K562 (cell line): ENCODE results near the gene ZBTB20. TPM values are rescaled to one million over a fixed set of nuclear protein-coding genes. Genes with fewer than 3 reads are reported as not detected.

Source experiments
- ATAC-seq: fragments of 200-7000 bp; cut with Tn5 transposase; 3 replicates; pipeline ENCODE4 v1.9.1; 2020; ENCODE audit warnings: moderate library complexity
- BruUV-seq: library from RNA; stranded (reverse); fragments of 400-500 nt; replicated peaks from 2 replicates; lab custom pipeline; 2021; lab: Mats Ljungman, UMichigan
- CTCF ChIA-PET: fragments of 300-600 bp; formaldehyde crosslinking; extraction: SDS; loops from one replicate; lab custom pipeline; 2021; ENCODE audit warnings: low intra/inter-chr PET ratio; lab: Yijun Ruan, JAX
- POLR2A ChIA-PET: fragments of 300-600, 350-650 bp; sonication (Branson Sonifier 250); formaldehyde crosslinking; extraction: SDS; loops from one replicate; lab custom pipeline; 2021; ENCODE audit warnings: antibody characterized with exemption, inconsistent platforms; lab: Yijun Ruan, JAX
- DNase-seq, 4 experiments: peaks; one replicate each; pipeline versions ENCODE4 v3.0.0 to v3.0.0-alpha.2; 2011 to 2018; ENCODE audit warnings: low spot score in 3 of 4, mixed read lengths in 3 of 4; ENCODE audit errors: extremely low read depth in 1 of 4
- FAIRE-seq: peaks from 2 replicates; lab custom pipeline; 2011; peaks lifted over from hg19 to GRCh38; lab: Jason Lieb, UNC
- H2AFZ ChIP-seq: 2 replicates; pipeline ENCODE4 v1.6.0; 2011; ENCODE audit warnings: low read depth, low read length, control low read depth, inconsistent platforms
- H3K27ac ChIP-seq: fragments of 200-600 bp; 3 replicates; pipeline ENCODE4 v1.8.0; 2011; ENCODE audit warnings: low read depth, mild to moderate bottlenecking, control low read depth, inconsistent platforms, low read length, moderate library complexity, mixed read lengths; ENCODE audit errors: extremely low read depth
- H3K27me3 ChIP-seq, 2 experiments: fragments of 300-600 bp in 1 of 2; 2 replicates in 1 of 2; 3 replicates in 1 of 2; pipeline versions ENCODE4 v1.6.0 to v1.8.0; 2011; ENCODE audit warnings: inconsistent platforms in 2 of 2, low read length in 2 of 2, mild to moderate bottlenecking in 1 of 2, mixed read lengths in 1 of 2, moderate library complexity in 1 of 2; ENCODE audit not compliant: control insufficient read depth in 2 of 2, insufficient read depth in 2 of 2
- H3K36me3 ChIP-seq: fragments of 300-600 bp; 3 replicates; pipeline ENCODE4 v1.8.0; 2011; ENCODE audit warnings: mild to moderate bottlenecking, low read length, inconsistent platforms; ENCODE audit not compliant: control insufficient read depth, insufficient read depth
- H3K4me1 ChIP-seq, 2 experiments: fragments of 200-600 bp in 1 of 2; replicated peaks in 1 of 2; 2 replicates in 1 of 2; 3 replicates in 1 of 2; pipeline versions ENCODE4 v1.5.1 to v1.8.0; 2011; ENCODE audit warnings: inconsistent platforms in 2 of 2, low read length in 2 of 2, mild to moderate bottlenecking in 1 of 2, mixed read lengths in 1 of 2, moderate library complexity in 1 of 2; ENCODE audit not compliant: control insufficient read depth in 2 of 2, insufficient read depth in 2 of 2
- H3K4me2 ChIP-seq: 2 replicates; pipeline ENCODE4 v1.6.1; 2011; ENCODE audit warnings: low read length, control low read depth, inconsistent platforms, mixed read lengths; ENCODE audit not compliant: insufficient read depth
- H3K4me3 ChIP-seq: fragments of 200-600 bp; sonication (generic), shearing (Covaris generic); 2 replicates; pipeline ENCODE4 v1.5.1; 2016; ENCODE audit warnings: control low read depth, inconsistent platforms
- H3K79me2 ChIP-seq: fragments of 200-600 bp; 3 replicates; pipeline ENCODE4 v1.8.0; 2011; ENCODE audit warnings: low read length, inconsistent platforms; ENCODE audit not compliant: control insufficient read depth, insufficient read depth
- H3K9ac ChIP-seq, 2 experiments: 2 replicates each; pipeline versions ENCODE4 v1.6.0 to v1.6.1; 2011; ENCODE audit warnings: low read depth in 2 of 2, low read length in 2 of 2, control low read depth in 1 of 2, inconsistent platforms in 1 of 2, mild to moderate bottlenecking in 1 of 2, mixed read lengths in 1 of 2; ENCODE audit not compliant: insufficient read depth in 1 of 2
- H3K9me1 ChIP-seq: one replicate; pipeline ENCODE4 v1.6.0; 2011; ENCODE audit warnings: inconsistent platforms, mild to moderate bottlenecking, low read length, moderate library complexity; ENCODE audit not compliant: control insufficient read depth, insufficient read depth
- H3K9me3 ChIP-seq: replicated peaks from 2 replicates; pipeline ENCODE4 v1.5.1; 2011; ENCODE audit warnings: low read depth, low read length, inconsistent platforms; ENCODE audit not compliant: control insufficient read depth, insufficient read depth
- H4K20me1 ChIP-seq: replicated peaks from 2 replicates; pipeline ENCODE4 v1.6.1; 2011; ENCODE audit warnings: low read length, inconsistent platforms, mixed read lengths; ENCODE audit not compliant: control insufficient read depth, insufficient read depth
- CREB3 ChIP-seq: fragments of 450-650 bp; conservative IDR thresholded peaks from 2 replicates; pipeline ENCODE4 v1.6.1; 2016; ENCODE audit warnings: missing genetic modification characterization, low read depth, mild to moderate bottlenecking, missing compliant biosample characterization, moderate library complexity
- GABPB1 ChIP-seq: sonication (generic); formaldehyde crosslinking; IDR thresholded peaks from 2 replicates; pipeline ENCODE4 v1.8.0; 2022; ENCODE audit warnings: mild to moderate bottlenecking, missing genetic modification reagents
- MEIS2 ChIP-seq: fragments of 450-650 bp; IDR thresholded peaks from 2 replicates; pipeline ENCODE4 v1.6.1; 2014; ENCODE audit warnings: mild to moderate bottlenecking; ENCODE audit not compliant: partially characterized antibody
- MYNN ChIP-seq, 2 experiments: sonication (generic); formaldehyde crosslinking in 1 of 2; IDR thresholded peaks; 2 replicates each; pipeline versions ENCODE4 v1.5.0 to v1.6.1; 2016 to 2020; ENCODE audit warnings: antibody characterized with exemption in 1 of 2, missing genetic modification reagents in 1 of 2
- RAD51 ChIP-seq: fragments of 450-650 bp; IDR thresholded peaks from 2 replicates; pipeline ENCODE4 v1.7.1; 2016; ENCODE audit warnings: low read depth, mild to moderate bottlenecking, borderline replicate concordance
- SMARCB1 ChIP-seq: IDR thresholded peaks from 2 replicates; pipeline ENCODE4 v1.6.1; 2011; ENCODE audit warnings: improper control_type of control experiment, low read depth; ENCODE audit not compliant: insufficient read length
- SP2 ChIP-seq: IDR thresholded peaks from 2 replicates; pipeline ENCODE4 v1.6.1; 2011; ENCODE audit warnings: mild to moderate bottlenecking, low read depth, low read length, moderate library complexity; ENCODE audit not compliant: poor library complexity, severe bottlenecking; ENCODE audit errors: extremely low read depth
- TBP ChIP-seq: optimal IDR thresholded peaks from 2 replicates; pipeline ENCODE3; 2011; ENCODE audit warnings: low read depth, low read length, improper control_type of control experiment
- TRIM25 ChIP-seq: fragments of 450-650 bp; IDR thresholded peaks from 2 replicates; pipeline ENCODE4 v1.7.0; 2016; ENCODE audit warnings: borderline replicate concordance
- ZBTB1 ChIP-seq: sonication (generic); formaldehyde crosslinking; IDR thresholded peaks from 2 replicates; pipeline ENCODE4 v1.8.1; 2023; ENCODE audit warnings: missing genetic modification reagents, low read depth, mild to moderate bottlenecking, borderline replicate concordance
- ZNF583 ChIP-seq: fragments of 250-450 bp; sonication (Bioruptor Pico); IDR thresholded peaks from 2 replicates; pipeline ENCODE4 v1.4.0; 2020
- WGBS: fragments of 100-300 bp; shearing (Covaris generic); methylation state at CpG from one replicate; pipeline ENCODE4 v1.1.6; 2016; ENCODE audit warnings: low coverage, mixed read lengths; ENCODE audit not compliant: insufficient coverage; ENCODE audit errors: missing lambda C conversion rate; 5-methylcytosine and 5-hydroxymethylcytosine counted together
- in situ Hi-C: fragments of 300-500 bp; cut with MboI; formaldehyde crosslinking; loops from 4 replicates; pipeline ENCODE4 v1.15.0; 2018; ENCODE audit warnings: inconsistent platforms, mixed read lengths
- intact Hi-C: fragments of 100-400 bp; cut with micrococcal nuclease; formaldehyde crosslinking; loops from 2 replicates; pipeline ENCODE4 v1.14.2; 2022
- polyA plus RNA-seq, 8 experiments: library from polyadenylated mRNA; depleted of rRNA in 4 of 8; stranded (reverse) in 5 of 8; unstranded in 3 of 8; fragments of >200 nt; fragmentation: Nextera tagmentation in 2 of 8; fragmentation: Illumina TruSeq in 1 of 8; extraction: Ambion mirVana in 2 of 8; extraction: Trizol in 1 of 8; gene quantifications; 2 replicates each; pipeline versions ENCODE4 v1.2.1 to v1.2.3, GENCODE V29; 2011 to 2014; ENCODE audit warnings: inconsistent platforms in 1 of 8, missing spikeins in 1 of 8
- total RNA-seq, 7 experiments: library from RNA; depleted of rRNA in 6 of 7; stranded (reverse); fragments of >200 nt in 6 of 7; fragmentation: Illumina TruSeq in 2 of 7; extraction: Trizol in 2 of 7; gene quantifications; 2 replicates each; pipeline versions ENCODE4 v1.2.1 to v1.2.3, GENCODE V29; 2011 to 2021; ENCODE audit warnings: low replicate concordance in 1 of 7

ZBTB20 gene
- total and polyA plus RNA-seq, 9 of the 15 experiments (the other 6 are each of a cell fraction or from before 2014, with no cell fraction given), result 0.17 to 1.7 (median 0.45) TPM

GRCh38 chr3:114323546-114324254, 823.4 kb downstream of the ZBTB20 start:
- BruUV-seq, result no TSS peak
- no peak overlapping the region for H3K27ac ChIP-seq
- ATAC-seq (no peak), FAIRE-seq (no peak), DNase-seq (no peak)
- TF ChIP-seq RAD51 (no peak), ZNF583 (CRISPR knock-in tag) (no peak), TBP (no peak), SP2 (no peak), ZBTB1 (CRISPR knock-in tag) (no peak), TRIM25 (no peak), CREB3 (no peak), MYNN (IDR thresholded peaks at IDR 0.05) (no peak), MYNN (CRISPR knock-in tag; IDR thresholded peaks at IDR 0.05) (no peak), MEIS2 (no peak), SMARCB1 (no peak), GABPB1 (CRISPR knock-in tag) (no peak)
- H3K9ac ChIP-seq, result no peak overlapping the region
- H3K4me2 ChIP-seq, result no peak overlapping the region
- no peaks in the 10 kb centered on the region for H3K4me1 ChIP-seq
- ChIA-PET CTCF (no interaction called here), POLR2A (interaction anchor here (0.7 kb wide), 1 partner anchor 31 kb away, joined by 3 read pairs; no protein-coding TSS in a partner anchor)
- 0% methylated on average over 3 of the region's 3 CpGs for WGBS
- no peaks in the 10 kb centered on the region for H3K79me2 ChIP-seq
- in situ Hi-C loops, result no loop called here
- intact Hi-C loops, result no loop called here
- H4K20me1 ChIP-seq, result no peaks in the 10 kb centered on the region
- H3K4me3 ChIP-seq, result no peak overlapping the region
- no peaks in the 10 kb centered on the region for H3K36me3 ChIP-seq
- H3K27me3 ChIP-seq, result no peaks in the 10 kb centered on the region
- no peaks in the 10 kb centered on the region for H3K9me3 ChIP-seq
- H2AFZ ChIP-seq, result no peak overlapping the region
- H3K9me1 ChIP-seq, result no peaks in the 10 kb centered on the region
